Right hindlimb (tissue), 1 donor: ENCODE results near the gene ZNF222.
A peak's percentile ranks its signal among the peaks of the same experiment; 100 is the strongest.

Source experiments
- DNase-seq: peaks from one replicate; pipeline ENCODE4 v3.0.0-alpha.2; 2018

ZNF222 gene

DNA sequence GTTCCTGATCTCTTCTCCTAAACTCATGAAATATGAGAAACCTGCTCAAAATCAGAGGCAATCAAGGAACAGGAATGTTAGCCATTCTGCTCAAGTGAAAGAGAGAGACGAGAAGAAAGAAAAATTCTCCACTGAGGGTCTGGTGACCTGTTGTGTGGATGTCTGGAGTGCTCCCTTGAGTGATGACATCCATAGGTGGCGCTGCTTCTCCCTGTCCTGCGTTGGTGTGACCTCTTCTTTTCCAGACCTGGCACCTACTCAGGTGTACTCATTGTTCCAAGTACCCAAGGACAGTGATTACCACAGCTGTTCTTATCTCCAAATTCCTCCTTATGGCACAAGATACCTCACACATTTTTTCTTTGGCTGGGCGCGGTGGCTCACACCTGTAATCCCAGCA, 30.7 kb downstream of the ZNF222 start:
- DNase-seq = no peak

DNA sequence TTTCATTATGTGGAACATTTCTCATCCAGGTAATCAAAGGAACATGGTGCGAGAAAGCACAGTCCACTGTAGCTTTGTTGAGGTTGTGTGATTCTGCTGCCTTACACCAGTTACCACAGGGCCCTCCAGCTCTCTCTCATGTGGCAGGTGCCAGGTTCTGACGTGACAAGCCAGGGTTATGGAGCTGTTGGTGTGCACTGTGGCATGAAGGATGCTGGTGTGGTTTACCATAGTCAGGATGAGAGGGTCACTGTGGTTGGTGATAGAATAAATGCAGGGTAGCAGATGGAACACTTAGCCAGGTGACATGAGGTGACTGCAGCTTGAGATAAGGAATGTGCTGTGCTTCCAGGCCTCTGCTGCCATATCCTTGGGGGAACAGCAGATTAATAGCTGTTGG, 34.0 kb downstream of the ZNF222 start:
- DNase-seq = no peak

DNA sequence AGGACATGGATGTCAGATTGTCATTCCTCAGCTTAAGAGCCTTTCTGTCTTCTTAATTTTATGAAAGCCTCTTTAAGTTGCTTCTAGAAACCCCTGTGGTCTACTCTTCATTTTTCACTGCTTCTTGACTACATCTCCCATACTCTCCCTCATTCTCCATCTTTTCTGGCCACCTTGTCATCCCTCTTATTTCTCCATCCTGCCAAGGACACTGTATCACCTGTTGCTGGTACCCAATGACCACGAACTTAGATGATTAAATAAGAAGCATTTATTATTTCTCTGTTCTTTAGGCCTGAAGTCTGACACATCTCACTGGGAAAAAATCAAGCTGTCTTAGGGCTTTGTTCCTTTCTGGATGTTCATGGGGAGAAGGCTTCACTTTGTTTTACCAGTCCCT, 35.9 kb downstream of the ZNF222 start:
- no peak for DNase-seq

DNA sequence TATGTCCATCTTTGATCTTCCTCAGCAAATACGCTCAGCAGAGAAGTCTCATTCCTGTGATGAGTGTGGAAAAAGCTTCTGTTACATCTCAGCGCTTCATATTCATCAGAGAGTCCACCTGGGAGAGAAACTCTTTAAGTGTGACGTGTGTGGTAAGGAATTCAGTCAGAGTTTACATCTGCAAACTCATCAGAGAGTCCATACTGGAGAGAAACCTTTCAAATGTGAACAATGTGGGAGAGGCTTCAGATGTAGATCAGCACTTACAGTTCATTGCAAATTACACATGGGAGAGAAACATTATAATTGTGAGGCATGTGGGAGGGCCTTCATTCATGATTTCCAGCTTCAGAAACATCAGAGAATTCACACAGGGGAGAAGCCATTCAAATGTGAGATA, 41.1 kb downstream of the ZNF222 start:
- DNase-seq = no peak

DNA sequence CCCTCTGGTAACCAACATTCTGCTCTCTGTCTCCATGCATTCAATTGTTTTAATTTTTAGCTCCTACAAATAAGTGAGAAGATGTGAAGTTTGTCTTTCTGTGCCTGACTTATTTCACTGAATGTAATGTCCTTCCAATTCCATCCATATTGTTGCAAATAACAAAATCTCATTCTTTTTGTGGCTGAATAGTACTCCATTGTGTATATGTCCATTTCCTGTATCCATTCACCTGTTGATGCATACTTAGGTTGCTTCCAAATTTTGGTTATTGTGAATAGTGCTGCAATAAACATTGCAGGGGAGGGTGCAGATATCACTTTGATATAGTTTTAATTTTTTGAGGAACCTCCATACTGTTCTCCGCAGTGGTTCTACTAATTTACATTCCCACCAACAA, 44.2 kb downstream of the ZNF222 start:
- DNase-seq = no peak

DNA sequence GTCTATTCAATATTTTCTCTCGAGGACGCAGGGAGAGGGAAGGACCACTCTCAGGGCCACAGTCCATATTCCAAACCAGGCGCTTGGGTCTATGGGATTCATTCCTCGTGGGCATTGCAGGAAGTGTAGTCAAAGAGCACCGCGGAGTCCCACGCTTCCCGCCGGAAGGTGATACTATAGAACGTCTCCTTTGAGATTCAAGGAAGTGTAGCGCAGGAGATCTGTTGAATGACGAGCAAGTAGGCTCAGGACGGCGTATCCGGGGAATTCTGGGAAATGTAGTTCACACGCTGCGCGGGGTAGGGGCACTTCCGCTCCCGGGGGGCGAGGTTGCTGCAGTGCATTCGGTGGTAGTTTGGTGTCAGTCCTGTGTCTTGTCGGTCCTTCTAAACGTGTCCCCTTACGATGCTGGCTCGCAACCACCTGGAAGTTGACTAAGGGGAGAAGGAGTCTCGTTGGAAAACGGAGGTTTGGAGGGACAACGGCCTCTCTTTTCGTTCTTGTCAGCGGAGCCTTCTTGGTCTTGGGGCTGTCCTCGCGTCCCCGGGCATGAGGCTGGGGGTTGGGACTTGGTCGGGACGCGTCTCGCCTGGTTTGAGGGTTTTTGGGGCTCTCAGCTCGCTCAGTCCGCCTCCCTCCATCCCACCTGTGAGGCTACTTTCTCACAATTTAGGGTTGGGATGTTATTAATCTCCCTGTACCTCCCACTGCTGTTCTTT, 46.8 kb downstream of the ZNF222 start, which contains the start of gene ZNF284:
ZNF284 (plus strand) TSS at position 336 of the 719 bp plus-strand sequence. CDS start 4,231 bp downstream, outside the sequence.
- DNase-seq = peak; percentile 94

DNA sequence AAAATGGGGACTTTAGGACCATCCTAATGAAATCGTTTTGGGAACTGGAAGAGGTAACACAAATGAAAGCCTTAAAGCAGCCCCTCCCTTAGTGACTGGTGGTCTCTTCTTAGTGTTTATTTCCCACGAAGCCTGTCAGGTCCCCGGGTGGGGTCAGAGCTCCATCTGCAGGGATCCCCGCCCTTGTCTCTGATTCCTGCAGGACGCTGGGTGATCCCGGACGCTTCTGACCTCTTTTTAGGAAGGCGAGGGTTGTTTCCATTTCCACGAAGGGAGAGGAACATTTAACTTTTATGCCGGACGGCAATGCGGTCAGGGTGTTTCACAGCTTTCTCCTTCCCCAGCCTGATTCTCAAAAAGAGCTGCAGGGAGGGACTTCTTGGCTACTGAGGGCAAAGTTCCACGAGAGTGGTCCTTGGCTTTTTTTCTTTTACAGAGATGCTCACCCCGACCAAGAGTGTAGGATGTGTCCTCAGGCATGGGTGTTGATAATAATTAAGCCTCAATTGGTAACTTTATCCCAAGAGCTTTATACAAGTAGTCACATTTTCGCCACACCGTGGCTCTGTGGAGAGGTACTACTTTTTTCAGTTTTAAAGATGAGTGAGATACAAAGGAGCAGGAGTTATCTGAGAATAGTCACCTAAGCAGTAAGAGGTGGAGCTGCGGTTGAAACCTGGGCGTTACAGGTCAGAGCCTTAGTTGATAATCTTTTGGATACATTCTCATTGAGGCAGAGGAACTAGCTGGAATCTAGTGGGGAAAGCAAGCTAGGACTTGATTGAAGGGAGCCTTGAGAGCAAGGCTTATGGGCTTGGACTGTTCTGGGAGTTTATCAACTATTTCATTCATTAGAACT, 47.6 kb downstream of the ZNF222 start:
- DNase-seq = no peak

DNA sequence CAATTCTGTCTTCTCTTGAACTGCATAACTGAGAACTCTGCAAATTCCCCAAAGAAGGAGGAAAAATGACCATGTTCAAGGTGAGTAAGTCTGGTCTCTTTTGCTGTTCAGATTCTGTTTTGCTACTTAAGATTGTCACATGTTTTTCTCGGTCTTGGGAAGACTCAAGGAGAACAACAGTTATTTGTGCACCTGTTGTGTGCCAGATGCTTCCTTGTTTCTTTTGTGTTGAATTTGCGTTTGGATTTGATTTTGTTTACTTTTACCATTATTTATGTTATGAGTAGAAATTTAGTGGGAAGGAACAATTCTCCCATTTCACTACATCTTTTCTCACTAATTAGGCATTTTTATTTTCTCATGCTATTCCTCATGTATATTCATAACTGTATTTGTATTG, 51.1 kb downstream of the ZNF222 start:
- DNase-seq = no peak
